HG03139 (cell line): ENCODE measurements around the gene ZNF415.
"Not testable (repeated sequence)": the region's sequence is repeated elsewhere in the genome, so short reads cannot be mapped to it uniquely, and the experiment has no call there.

Source experiments
- ATAC-seq: cut with Tn5 transposase; IDR thresholded peaks from one replicate; pipeline ENCODE4 v1.9.1; 2021; ENCODE audit not compliant: unreplicated experiment

ZNF415 gene

DNA sequence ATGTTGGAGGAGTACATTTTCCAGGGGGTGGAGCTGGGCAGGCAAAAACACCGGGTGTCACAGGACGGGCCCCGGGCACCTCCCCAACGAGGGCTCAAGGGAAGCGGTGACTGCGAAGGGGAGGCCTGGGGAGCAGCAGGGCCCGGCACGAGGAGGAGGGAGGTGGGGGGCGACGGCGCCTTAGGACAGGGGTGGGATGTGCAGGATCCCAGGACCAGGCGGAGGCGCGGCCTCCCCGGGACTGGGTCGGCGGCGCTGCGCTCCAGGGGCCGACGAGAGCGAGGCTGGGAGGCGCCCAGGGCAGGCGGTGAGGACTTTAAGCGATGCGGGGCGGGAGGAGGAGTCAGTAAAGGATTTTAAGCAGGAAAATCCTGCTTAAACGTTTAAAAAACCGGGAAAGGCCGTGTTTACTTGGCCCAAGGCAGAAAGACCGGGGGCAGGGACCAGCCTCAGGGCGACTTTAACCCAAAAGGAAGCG lies 29.9 kb downstream of the ZNF415 start:
- no peak for ATAC-seq

DNA sequence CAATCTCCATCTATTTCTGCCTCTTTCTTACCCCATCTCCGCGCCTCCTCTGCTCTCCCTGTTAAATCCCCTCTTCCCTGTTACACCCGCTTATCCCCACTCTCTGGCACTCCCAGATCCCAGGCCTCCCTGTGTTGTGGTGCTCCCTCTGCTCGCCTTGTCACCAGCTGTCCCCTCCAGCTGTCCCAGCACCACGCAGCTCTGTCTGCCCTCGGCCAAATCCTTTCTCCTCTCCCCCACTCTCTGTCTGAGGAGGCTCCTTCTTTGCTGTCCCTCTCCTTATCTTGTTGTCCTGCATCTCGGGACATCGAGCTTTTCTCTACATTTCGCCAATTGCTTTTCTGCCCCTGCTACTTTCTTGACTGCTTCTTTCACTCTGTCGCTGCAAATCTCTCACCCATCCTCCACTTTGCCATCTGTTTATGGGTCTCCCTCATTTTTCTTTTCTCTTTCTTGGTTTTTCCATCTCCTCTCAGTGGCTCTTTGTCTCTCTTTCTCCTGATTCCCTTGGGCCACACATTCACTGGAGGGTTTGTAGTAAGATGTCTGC lies 30.4 kb downstream of the ZNF415 start:
- no peak for ATAC-seq

DNA sequence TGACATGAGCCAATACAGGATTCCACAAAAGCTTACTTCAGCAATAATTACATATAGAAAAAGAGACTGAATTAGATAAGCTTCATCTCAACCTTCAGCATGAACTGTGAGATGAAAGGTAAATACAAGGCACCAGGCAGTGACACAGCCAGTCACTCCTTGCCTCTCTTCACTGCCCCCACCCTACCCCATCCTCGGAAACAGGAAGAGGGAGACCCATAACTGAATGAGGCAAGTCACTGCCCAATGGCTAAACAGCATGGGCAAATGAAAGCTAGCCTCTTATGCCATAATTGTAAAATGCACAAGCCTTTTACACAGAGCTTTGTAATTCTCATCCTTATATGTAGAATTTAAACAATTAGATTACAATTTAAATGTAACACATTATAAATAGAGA lies 31.2 kb downstream of the ZNF415 start:
- no peak for ATAC-seq

DNA sequence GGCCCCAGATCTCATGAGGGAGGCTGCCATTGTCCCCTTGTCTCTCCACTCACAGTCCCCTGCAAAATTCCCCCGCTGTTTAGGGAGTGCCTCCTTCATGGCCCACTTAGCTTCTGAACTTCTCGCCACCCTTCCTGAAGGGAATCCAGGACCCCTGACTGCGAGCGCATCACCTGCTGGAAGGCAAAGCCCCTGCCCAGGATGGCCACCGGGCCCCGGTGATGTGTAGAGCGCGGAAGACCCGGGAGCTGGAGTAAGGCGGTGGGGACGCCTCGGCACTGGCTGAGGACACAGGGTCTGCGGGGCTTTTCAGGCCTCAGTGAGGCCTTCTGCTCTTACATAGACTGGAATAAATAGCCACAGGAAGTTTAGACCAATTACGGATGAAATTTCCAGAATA lies 34.1 kb downstream of the ZNF415 start:
- not testable (repeated sequence) for ATAC-seq

DNA sequence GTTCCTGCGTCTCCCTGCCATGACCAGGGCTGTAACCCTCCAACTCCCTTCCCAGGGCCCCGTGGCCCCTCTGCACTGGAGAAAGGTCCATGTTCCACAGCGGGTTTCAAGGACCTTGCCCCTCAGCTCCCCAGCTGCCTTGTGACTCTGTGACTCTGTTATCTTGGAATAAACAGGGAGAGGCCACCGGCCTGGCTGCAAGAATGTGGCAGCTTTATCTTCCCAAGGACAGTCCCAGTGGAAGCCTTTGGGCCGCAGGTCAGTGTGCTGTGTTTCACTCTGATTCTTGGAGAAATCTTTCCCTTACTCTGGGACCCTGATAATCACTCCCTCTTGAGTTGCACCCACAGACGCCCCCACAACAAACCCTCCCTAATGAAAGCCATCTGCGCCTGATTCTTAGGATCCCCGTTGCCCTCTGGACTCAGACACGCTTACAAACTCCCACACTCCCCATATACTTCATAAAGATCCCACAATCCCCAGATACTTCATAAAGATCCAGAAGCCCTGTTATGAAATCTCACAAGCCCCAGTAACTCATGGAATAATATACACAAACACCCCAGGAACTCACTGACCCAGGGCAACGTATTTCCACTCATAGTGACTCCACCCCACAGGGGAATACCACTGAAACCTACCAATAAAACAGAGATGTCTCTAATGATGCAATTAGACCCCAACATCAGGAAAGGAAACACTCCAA lies 35.6 kb downstream of the ZNF415 start:
- ATAC-seq, result not testable (repeated sequence)

DNA sequence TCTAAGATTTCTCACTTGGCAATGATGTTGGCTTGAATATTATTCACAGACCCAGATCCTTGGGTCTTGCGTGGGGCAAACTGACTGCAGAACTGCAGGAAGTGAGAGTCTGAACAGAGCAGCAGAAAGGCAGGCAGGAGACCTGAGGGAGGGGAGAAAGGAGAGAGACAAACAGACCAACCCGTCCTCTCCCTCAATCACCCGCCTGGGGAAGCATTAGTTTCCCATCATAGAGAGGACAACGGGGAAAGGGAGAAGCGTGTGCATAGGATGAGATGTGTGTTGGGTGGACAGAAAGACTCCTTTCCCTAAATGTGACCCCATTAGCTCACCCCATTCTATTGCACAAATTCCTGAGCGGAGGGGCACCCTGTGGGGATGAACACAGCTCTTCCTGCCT lies 36.1 kb downstream of the ZNF415 start:
- not testable (repeated sequence) for ATAC-seq

DNA sequence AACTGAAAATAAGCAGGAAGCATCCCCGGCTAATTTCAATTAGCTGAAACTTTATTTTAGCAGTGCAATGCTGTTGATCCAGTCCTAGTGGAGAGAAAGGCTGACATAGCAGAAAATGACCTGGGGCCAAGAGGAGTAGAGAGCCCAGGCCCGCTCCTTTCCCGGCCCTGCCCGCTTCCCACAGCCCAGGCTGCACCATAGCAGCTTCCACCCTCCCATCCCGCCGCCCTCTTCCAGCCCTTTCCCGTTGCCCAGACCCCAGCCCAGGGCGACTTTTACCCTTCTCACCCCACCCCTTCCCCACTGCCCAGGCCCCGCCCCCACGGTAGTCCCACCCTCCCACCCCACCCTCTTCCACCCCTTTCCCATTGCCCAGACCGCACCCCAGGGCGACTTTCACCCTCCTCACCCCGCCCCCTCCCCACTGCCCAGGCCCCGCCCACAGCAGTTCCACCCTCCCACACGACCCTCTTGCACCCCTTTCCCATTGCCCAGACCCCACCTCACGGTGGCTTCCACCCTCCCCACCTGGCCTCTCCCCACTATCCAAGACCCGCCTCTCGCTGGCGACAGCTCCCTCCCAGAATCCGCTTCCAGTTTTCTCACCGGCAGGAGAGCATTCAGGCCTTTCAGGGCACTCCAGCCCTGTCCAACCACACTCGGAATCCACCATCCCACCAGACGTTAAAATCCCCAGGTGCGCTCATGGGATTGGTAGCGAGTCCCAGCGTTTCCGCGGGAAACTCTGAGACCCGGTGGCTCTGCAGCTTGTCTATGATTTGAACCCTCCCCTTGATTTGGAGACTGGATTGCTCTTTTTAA lies 37.7 kb downstream of the ZNF415 start:
- ATAC-seq, result no peak

DNA sequence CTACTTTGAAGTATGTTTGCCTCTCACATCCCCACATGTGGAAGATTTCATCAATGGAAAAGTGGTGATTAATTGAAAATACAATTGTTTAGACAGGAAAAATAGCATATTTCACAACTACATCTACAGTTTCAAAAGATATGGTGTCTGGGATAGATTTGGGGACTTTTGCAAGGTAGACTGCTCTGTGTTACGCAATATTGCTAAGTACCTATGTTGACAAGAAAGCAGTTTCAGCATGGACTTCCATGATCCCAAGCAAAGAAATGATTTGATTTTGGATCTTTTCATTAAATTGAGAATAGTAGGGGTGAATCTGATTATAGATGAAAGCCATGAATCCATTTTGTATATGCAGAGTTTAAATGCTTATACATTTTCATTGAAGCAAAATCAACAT lies 40.0 kb downstream of the ZNF415 start:
- ATAC-seq, result no peak

DNA sequence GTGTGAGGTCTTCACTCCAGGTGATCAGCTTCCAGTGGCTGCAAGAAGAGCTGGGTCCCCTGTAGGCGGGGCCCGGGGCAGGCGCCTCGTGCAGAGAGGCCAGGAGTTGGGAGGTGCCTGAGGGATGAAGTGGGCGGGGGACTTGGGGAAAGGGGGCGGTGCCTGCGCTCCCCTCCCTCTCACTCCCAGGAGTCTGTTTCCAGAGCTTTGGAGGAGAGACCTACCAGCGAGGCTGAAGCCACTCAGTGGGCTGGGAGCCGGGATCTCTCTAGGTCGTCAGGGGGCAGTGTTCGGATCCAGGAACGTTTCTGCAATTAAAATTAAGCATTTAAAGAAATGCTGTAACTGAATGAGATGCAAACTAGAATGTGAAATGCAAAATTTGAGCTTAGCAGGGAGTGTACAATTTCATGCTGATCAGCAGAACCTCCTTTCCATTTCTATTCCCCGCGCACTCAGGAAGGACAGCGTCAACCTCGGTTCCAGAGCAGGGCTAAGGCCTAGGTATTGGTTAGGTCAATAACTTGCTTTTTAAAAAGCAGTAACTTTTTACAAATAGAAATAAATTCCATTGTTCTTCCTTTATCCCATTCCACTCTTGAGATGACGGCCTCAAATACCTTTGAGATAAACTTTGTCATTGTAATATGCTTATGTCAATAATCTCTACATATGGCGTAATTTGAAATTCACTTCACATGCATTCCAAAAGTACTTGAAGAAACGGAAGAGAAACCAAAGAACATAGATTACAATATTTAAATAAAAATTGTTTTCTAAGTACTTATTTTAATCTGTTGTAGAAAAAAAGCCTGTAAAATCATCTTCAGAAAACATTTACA lies 41.1 kb downstream of the ZNF415 start:
- no peak for ATAC-seq

DNA sequence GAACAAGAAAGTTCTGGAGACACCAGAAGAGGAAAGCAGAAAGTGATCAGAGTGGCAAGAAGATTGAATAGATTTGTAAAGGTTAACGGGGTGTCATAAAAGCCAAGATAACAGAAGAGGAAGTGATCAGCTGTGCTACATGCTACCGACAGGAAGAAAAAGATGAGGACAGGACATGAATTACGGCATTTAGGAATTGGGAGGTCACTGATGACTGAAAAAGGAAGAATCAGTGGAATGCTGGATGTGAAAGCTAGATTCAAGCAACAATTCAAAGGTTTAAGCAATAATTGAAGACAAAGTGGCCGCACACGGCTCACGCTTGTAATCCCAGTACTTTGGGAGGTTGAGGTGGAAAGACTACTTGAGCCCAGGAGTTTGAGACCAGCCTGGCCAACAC lies 44.6 kb downstream of the ZNF415 start:
- no peak for ATAC-seq

DNA sequence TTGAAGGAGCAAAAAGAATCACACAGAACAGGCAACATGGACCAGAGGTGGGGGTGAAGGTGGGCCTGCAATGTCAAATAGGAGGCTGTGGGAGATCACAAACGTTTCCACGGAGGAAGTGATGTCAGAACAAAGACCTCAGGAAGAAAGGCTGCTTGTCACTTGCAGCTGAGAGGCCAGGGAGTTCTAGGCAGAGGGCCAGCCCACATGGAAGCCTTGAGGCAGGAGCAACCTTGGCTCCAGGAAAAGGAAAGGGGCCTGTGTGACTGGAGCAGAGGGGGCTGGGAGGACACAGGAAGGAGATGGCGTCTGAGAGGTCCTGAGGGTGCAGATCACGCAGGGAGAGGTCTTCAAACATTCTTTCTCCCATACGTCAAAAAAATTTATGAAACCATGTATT lies 45.8 kb downstream of the ZNF415 start:
- no peak for ATAC-seq

DNA sequence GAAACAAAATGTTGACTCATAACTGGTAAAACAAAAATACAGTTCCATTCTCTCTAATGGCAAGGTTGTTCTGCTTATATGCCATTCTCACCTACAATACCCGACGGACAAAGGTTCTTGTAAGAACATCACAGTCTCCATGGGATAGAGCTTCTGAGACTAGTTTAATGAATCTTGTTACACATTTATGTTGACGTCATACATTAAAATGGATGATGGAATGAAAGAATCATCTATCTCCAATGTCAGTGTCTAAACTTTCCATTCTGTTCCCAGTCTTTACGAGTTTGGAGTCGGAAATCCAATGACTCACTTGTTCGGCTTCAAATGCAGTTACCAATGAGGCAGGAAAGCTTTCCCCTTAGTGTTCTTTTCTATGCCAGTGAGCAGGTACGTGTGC lies 47.2 kb downstream of the ZNF415 start:
- no peak for ATAC-seq

DNA sequence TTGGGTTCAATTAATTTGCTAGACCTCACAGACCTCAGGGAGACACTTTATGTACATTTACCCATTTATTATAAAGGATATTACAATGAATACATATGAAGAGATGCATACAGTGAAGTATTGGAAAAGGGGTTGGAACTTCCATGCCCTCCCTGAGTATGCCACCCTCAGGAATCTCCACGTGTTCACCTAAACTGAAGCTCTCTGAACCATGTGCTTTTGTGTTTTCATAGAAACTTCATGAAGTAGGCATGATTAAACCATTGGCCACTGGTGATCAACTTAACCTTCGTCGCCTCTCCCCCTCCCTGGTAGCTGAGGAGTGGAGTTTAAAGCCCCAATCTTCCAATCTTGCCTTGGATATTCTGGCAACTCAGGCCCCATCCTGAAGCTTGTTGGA lies 49.8 kb downstream of the ZNF415 start:
- ATAC-seq, result no peak

DNA sequence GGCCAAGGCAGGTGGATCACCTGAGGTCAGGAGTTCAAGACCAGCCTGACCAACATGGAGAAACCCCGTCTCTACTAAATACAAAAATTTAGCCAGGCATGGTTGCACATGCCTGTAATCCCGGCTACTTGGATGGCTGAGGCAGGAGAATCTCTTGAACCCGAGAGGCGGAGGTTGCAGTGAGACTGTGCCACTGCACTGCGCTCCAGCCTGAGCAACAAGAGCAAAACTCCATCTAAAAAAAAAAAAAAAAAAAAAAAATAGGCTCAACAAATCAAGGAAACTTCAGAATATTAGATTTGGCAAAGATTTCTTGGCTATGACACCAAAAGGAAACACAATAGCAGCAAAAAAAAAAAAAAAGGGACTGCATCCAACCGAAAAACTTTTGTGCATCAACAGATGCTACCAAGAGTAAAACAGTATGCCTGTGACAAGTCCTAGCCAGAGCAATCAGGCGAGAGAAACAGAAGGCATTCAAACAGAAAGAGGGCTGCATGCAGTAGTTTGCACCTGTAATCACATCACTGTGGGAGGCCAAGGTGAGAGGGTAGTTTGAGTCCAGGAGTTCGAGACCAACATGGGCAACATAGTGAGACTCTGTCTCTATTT lies 53.3 kb downstream of the ZNF415 start:
- no peak for ATAC-seq

DNA sequence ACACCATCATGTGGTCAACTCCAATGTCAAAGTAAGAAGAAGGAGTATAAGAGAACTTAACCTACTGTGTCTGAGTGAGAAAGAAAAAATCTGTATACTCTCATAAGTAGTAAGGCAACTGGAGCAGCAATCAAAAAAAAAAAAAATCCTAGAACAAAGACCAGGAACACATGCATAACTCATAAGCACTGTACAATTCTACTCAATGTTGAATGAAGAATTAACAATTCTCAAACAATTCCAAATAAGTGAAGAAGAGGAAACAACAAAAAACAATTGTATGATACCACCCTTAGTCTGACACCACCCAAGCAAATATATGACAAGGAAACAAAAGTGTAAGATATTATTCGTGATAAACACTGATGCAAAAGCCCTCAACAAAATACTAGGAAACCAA lies 54.0 kb downstream of the ZNF415 start:
- ATAC-seq, result no peak

DNA sequence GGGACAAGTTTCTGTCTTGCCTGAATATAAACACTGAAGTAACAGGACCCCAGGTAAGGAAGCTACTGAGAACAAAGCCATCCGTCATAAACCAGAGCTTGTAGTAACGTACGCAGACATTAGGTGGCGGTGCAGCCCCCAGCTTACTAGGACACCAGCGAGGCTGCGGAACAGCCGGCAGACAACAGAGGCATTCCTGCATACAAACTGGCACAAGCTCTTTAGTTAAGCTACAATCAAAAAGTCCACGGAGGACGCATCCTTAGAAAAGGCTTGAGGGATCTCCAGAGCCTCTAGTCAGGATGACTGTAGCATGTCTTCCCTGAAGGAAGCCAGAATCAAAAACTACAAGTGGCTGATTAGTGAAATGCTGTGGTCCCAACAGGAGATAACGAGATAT lies 55.7 kb downstream of the ZNF415 start:
- ATAC-seq, result no peak

DNA sequence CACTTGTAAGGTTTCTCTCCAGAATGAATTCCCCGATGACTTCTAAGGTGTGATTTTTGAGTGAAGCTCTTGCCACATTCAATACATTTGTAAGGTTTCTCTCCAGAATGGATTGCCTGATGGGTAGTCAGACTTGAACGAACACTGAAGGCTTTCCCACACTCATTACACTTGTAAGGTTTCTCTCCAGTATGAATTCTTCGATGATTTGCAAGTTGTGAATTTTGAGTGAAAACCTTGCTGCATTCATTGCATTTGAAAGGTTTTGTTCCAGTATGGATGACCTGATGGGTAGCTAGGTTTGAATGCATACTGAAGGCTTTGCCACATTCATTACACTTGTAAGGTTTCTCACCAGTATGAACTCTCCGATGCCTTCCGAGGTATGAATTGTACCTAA lies 63.9 kb downstream of the ZNF415 start:
- ATAC-seq, result no peak

DNA sequence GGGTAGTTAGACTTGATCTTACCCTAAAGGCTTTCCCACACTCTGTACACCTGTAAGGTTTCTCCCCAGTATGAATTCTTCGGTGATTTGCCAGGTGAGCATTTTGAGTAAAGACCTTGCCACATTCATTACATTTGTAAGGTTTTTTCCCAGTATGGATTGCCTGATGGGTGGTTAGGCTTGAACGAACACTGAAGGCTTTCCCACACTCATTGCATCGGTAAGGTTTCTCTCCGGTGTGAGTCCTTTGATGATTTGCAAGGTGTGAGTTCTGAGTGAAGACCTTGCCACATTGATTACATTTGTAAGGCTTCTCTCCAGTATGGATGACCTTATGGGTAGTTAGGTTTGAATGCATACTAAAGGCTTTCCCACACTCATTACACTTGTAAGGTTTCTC lies 64.5 kb downstream of the ZNF415 start:
- no peak for ATAC-seq

DNA sequence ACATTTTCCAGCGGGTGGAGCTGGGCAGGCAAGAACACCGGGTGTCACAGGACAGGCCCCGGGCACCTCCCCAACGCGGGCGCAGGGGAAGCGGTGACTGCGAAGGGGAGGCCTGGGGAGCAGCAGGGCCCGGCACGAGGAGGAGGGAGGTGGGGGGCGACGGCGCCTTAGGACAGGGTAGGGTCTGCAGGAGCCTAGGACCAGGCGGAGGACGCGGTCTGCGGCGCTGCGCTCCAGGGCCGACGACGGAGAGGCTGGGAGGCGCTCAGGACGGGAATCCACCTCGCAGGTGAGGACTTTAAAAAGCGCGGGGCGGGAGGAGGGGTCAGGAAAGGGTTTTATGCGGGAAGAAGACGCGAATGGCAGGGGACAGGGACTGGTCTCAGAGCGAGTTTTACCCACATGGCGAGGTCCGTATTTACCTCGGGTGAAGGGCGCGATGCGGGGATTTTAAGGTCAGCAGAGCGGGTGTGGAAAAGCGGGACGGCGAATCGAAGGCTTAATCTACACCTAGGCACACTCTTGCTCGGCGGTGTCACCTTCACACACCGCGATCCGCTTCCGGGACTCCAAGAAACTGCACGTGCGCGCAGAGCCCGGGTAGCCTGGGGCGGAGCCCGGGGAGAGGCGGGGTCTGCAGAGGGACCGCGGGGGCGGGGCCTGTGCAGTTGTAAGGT lies 74.7 kb downstream of the ZNF415 start:
- ATAC-seq, result no peak
